Chondrocyte (in vitro differentiated cells): ENCODE measurements around the gene ATG16L2. TPM values are rescaled to one million over a fixed set of nuclear protein-coding genes. Genes with fewer than 3 reads are reported as not detected.
A peak's percentile ranks its signal among the peaks of the same experiment; 100 is the strongest.

Source experiments
- DNase-seq: peaks from one replicate; pipeline ENCODE4 v3.0.0; 2021; ENCODE audit warnings: mixed read lengths, low spot score
- H3K27ac Mint-ChIP-seq: one replicate; pipeline ENCODE4 v1.8.0; 2021; ENCODE audit warnings: mild to moderate bottlenecking, moderate library complexity, mixed read lengths; ENCODE audit not compliant: unreplicated experiment
- H3K27me3 Mint-ChIP-seq: 2 replicates; pipeline ENCODE4 v1.8.0; 2021; ENCODE audit warnings: low read depth, mixed read lengths
- H3K36me3 Mint-ChIP-seq: 2 replicates; pipeline ENCODE4 v1.8.0; 2021; ENCODE audit warnings: low read depth, mixed read lengths
- H3K4me1 Mint-ChIP-seq: 2 replicates; pipeline ENCODE4 v1.8.0; 2021; ENCODE audit warnings: low read depth, mild to moderate bottlenecking, mixed read lengths
- H3K4me3 Mint-ChIP-seq: one replicate; pipeline ENCODE4 v1.8.0; 2021; ENCODE audit warnings: mild to moderate bottlenecking, moderate library complexity, mixed read lengths; ENCODE audit not compliant: unreplicated experiment
- H3K9me3 Mint-ChIP-seq: 2 replicates; pipeline ENCODE4 v1.8.0; 2021; ENCODE audit warnings: low read depth, mixed read lengths
- total RNA-seq: library from RNA; stranded (reverse); gene quantifications from 3 replicates; pipeline ENCODE4 v1.2.1, GENCODE V29; 2021
- TF ChIP-seq, protein P1 (sequence below): fragments of 200-600 bp; sonication (generic); IDR thresholded peaks from 2 replicates; pipeline ENCODE4 v1.5.0; 2021; ENCODE audit warnings: antibody characterized with exemption, mild to moderate bottlenecking, moderate library complexity

Gene ATG16L2
- total RNA-seq, 1 donor from 2014 or later: 9.9 TPM

DNA sequence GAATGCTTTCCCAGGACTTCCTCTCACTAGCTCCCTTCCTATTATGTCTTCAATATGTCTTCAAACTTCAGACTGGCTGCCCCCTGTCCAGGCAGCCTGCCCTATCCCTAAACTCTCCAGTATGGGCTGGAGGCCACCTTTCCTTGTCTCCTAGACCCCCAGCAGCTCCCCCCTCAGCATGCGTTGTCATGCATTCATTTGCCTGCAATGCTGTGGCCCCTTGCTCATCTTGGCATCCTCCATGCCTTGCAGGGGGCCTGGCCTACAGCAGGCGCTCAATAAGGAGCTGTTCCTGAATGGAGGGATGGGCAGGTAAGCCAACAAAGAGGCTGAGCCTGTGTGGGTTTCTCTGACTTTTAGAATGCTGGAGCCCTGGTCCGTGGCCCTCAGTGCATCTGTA lies 45.6 kb upstream of the ATG16L2 start:
- Mint-ChIP-seq H3K36me3 (no peaks in the 10 kb centered on the region), H3K9me3 (no peaks in the 10 kb centered on the region), H3K4me1 (peaks cover 43% of the 10 kb centered on the region), H3K27ac (no peak overlapping the region), H3K4me3 (no peak overlapping the region), H3K27me3 (no peaks in the 10 kb centered on the region)
- TF ChIP-seq, protein P1, sequence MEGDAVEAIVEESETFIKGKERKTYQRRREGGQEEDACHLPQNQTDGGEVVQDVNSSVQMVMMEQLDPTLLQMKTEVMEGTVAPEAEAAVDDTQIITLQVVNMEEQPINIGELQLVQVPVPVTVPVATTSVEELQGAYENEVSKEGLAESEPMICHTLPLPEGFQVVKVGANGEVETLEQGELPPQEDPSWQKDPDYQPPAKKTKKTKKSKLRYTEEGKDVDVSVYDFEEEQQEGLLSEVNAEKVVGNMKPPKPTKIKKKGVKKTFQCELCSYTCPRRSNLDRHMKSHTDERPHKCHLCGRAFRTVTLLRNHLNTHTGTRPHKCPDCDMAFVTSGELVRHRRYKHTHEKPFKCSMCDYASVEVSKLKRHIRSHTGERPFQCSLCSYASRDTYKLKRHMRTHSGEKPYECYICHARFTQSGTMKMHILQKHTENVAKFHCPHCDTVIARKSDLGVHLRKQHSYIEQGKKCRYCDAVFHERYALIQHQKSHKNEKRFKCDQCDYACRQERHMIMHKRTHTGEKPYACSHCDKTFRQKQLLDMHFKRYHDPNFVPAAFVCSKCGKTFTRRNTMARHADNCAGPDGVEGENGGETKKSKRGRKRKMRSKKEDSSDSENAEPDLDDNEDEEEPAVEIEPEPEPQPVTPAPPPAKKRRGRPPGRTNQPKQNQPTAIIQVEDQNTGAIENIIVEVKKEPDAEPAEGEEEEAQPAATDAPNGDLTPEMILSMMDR: no peak
- no peak for DNase-seq

DNA sequence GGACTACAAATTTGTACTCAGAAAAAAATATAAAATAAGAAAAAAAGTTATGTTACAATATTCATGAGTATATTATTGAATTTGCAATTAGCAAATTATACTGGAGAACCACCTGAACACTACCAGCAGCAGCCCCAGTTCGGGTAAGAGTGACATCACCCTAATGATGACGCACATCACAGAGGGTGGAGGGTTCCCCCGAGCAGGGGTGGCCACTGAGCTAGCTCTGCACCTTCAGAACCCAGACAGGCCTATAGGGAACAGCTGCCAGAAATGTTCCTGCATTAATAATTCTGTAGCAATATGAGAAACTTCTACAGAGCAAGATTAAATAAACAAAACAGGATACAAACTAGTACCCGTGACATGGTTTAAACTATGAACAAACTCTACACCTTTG lies 44.5 kb upstream of the ATG16L2 start:
- H3K27me3 Mint-ChIP-seq: no peaks in the 10 kb centered on the region
- TF ChIP-seq, protein P1: no peak
- no peak overlapping the region for H3K4me3 Mint-ChIP-seq
- no peak for DNase-seq
- H3K27ac Mint-ChIP-seq: no peak overlapping the region
- H3K9me3 Mint-ChIP-seq: no peaks in the 10 kb centered on the region
- H3K36me3 Mint-ChIP-seq: no peaks in the 10 kb centered on the region
- H3K4me1 Mint-ChIP-seq: peaks cover 53% of the 10 kb centered on the region

DNA sequence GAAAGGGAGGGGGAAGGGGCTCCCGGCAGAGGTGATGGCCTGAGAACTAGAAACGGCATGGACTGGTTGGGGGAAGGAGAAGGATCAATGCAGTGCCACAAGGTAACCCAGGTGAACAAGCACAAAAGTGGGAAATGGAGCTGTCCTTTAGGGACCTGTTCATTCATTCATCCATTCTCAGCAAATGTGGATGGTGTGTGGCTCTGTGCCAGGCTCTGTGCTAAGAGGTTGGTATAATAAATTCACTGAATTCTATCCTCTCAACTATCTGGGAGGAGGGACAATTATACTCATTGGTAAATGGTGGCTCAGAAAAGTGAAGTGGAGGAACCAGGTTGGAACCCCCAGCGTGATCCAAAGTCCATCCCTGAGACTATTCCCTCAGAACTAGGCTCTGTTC lies 43.4 kb upstream of the ATG16L2 start:
- no peak overlapping the region for H3K27ac Mint-ChIP-seq
- H3K4me1 Mint-ChIP-seq: peaks cover 62% of the 10 kb centered on the region
- H3K36me3 Mint-ChIP-seq: no peaks in the 10 kb centered on the region
- H3K4me3 Mint-ChIP-seq: no peak overlapping the region
- no peak for DNase-seq
- no peaks in the 10 kb centered on the region for H3K27me3 Mint-ChIP-seq
- TF ChIP-seq, protein P1: no peak
- H3K9me3 Mint-ChIP-seq: no peaks in the 10 kb centered on the region

DNA sequence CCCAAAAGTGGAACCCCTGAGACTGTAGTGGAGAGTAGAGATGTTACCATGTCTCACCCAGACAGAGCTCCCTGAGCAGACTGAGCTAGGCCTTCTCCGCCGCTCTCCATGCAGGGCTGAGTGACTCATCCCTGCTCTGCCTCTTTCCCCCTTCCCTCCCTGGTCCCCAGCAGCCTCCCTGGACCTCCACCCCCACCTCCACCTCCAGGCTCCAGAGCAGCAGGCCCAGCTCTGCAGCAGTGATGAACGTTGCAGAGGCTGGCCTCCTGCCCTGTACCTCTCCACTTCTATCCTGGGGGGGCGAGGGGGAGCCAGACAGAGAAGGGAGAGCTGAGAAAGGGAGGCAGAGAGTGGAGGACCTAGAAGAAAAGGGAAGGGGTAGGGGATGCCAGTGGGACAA lies 42.7 kb upstream of the ATG16L2 start:
- Mint-ChIP-seq H3K27me3 (no peaks in the 10 kb centered on the region), H3K36me3 (no peaks in the 10 kb centered on the region), H3K4me1 (peaks cover 67% of the 10 kb centered on the region), H3K27ac (peak overlapping the region; percentile 96), H3K9me3 (no peaks in the 10 kb centered on the region), H3K4me3 (no peak overlapping the region)
- no peak for DNase-seq
- TF ChIP-seq, protein P1: no peak

DNA sequence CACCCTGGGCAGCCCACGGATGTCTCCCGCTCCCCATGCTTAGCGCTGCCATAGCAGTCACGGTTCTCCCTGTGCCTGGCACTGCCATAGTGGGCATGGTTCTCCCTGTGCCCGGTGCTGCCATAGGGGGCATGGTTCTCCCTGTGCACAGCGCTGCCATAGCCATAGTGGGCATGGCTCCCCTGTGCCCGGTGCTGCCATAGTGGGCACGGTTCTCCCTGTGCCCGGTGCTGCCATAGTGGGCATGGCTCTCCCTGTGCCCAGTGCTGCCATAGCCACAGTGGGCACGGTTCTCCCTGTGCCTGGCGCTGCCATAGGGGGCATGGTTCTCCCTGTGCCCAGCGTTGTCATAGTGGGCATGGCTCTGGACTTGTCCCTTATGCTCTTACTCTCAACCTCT lies 42.2 kb upstream of the ATG16L2 start:
- TF ChIP-seq, protein P1: no peak
- no peak for DNase-seq
- Mint-ChIP-seq H3K36me3 (no peaks in the 10 kb centered on the region), H3K4me3 (no peak overlapping the region), H3K27me3 (no peaks in the 10 kb centered on the region), H3K9me3 (no peaks in the 10 kb centered on the region), H3K27ac (peak overlapping the region; percentile 96), H3K4me1 (peaks cover 73% of the 10 kb centered on the region)
